GM18951 (cell line): ENCODE data around the gene PRAME.
"Not testable (repeated sequence)": the region's sequence is repeated elsewhere in the genome, so short reads cannot be mapped to it uniquely, and the experiment has no call there.

Experiments
- POLR2A ChIP-seq: IDR thresholded peaks from 4 replicates; pipeline ENCODE4 v1.6.1; 2011; ENCODE audit warnings: mild to moderate bottlenecking; ENCODE audit not compliant: insufficient read length, insufficient read depth; ENCODE audit errors: extremely low read depth
- in situ Hi-C: fragments of 300-500 bp; cut with MboI; formaldehyde crosslinking; loops from one replicate; pipeline ENCODE4 v1.12.0; 2022; ENCODE audit warnings: low sequenced_read_pairs, mixed read lengths, inconsistent platforms; ENCODE audit not compliant: unreplicated experiment

The PRAME gene

GRCh38 chr22:22548910-22549309, 10.2 kb downstream of the PRAME start:
- in situ Hi-C loops = no loop called here
- TF ChIP-seq POLR2A = no peak

- in situ Hi-C loops = no loop called here
- no peak for TF ChIP-seq POLR2A
These were observed 10.7 kb downstream of the PRAME start for GRCh38 chr22:22548317-22548716.

GRCh38 chr22:22547692-22548300, 11.3 kb downstream of the PRAME start:
- TF ChIP-seq POLR2A = no peak
- in situ Hi-C loops = no loop called here

- TF ChIP-seq POLR2A = no peak
- in situ Hi-C loops = no loop called here
These were observed 11.8 kb downstream of the PRAME start for GRCh38 chr22:22547226-22547625.

GRCh38 chr22:22546490-22546889, 12.6 kb downstream of the PRAME start:
- in situ Hi-C loops = no loop called here
- no peak for TF ChIP-seq POLR2A

- in situ Hi-C loops = no loop called here
- TF ChIP-seq POLR2A = no peak
These were observed 14.0 kb downstream of the PRAME start for GRCh38 chr22:22545084-22545483.

GRCh38 chr22:22538226-22538989, 20.7 kb downstream of the PRAME start:
- in situ Hi-C loops = no loop called here
- no peak for TF ChIP-seq POLR2A

- in situ Hi-C loops = no loop called here
- no peak for TF ChIP-seq POLR2A
These were observed 22.1 kb downstream of the PRAME start for GRCh38 chr22:22536916-22537315.

GRCh38 chr22:22536515-22536914, 22.6 kb downstream of the PRAME start:
- TF ChIP-seq POLR2A = no peak
- in situ Hi-C loops = no loop called here

- in situ Hi-C loops = no loop called here
These were observed 23.4 kb downstream of the PRAME start for GRCh38 chr22:22535662-22536061.

GRCh38 chr22:22534604-22535415, 24.3 kb downstream of the PRAME start:
- in situ Hi-C loops = no loop called here
- TF ChIP-seq POLR2A = no peak

More at GRCh38 chr22:22535662-22536061, 23.4 kb downstream of the PRAME start:
- TF ChIP-seq POLR2A = no peak

GRCh38 chr22:22533863-22534262, 25.2 kb downstream of the PRAME start:
- in situ Hi-C loops = no loop called here
- no peak for TF ChIP-seq POLR2A

- TF ChIP-seq POLR2A = no peak
- in situ Hi-C loops = no loop called here
These were observed 25.6 kb downstream of the PRAME start for GRCh38 chr22:22533417-22533816.

- in situ Hi-C loops = not testable (repeated sequence)
These were observed 26.5 kb downstream of the PRAME start for GRCh38 chr22:22532547-22533071.
